Right lobe of liver (tissue), 4 donors: ENCODE results near the gene CD1E.

Experiments
- POLR2A ChIP-seq: fragments of 450-650 bp; IDR thresholded peaks from one replicate; pipeline ENCODE4 v1.6.1; 2017; ENCODE audit warnings: antibody characterized with exemption, mild to moderate bottlenecking
- TF ChIP-seq, protein P1 (sequence below), 4 donors: fragments of 200-600 bp in 3 of 4; fragments of 450-650 bp in 1 of 4; IDR thresholded peaks; one replicate each; pipeline versions ENCODE4 v1.5.1 to v1.8.0; 2016 to 2022; ENCODE audit warnings: antibody characterized with exemption in 4 of 4, mild to moderate bottlenecking in 2 of 4
- donor health status: DM: no; HTN: no; CAD: no.
- donor health status: DM: no; HTN: no; CAD: no.
- donor health status: DM: no; HTN: yes; CAD: no.

GRCh38 chr1:158334526-158335212, 19.0 kb upstream of the CD1E start:
- TF ChIP-seq, protein P1, sequence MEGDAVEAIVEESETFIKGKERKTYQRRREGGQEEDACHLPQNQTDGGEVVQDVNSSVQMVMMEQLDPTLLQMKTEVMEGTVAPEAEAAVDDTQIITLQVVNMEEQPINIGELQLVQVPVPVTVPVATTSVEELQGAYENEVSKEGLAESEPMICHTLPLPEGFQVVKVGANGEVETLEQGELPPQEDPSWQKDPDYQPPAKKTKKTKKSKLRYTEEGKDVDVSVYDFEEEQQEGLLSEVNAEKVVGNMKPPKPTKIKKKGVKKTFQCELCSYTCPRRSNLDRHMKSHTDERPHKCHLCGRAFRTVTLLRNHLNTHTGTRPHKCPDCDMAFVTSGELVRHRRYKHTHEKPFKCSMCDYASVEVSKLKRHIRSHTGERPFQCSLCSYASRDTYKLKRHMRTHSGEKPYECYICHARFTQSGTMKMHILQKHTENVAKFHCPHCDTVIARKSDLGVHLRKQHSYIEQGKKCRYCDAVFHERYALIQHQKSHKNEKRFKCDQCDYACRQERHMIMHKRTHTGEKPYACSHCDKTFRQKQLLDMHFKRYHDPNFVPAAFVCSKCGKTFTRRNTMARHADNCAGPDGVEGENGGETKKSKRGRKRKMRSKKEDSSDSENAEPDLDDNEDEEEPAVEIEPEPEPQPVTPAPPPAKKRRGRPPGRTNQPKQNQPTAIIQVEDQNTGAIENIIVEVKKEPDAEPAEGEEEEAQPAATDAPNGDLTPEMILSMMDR (IDR thresholded peaks at IDR 0.05), result no peak
- no peak for TF ChIP-seq POLR2A
